ENCODE results near the gene NDUFS4. TPM values are rescaled to one million over a fixed set of nuclear protein-coding genes. Genes with fewer than 3 reads are reported as not detected.

NDUFS4 gene
- total RNA-seq, 2 donors from 2014 or later, result 29.8 to 39.6 TPM

GRCh38 chr5:53549792-53550191 is 10.6 kb upstream of the NDUFS4 start:
- Histone ChIP-seq H3K4me1 (no peaks in the 10 kb centered on the region), H3K36me3 (replicated peaks in 1 of 2; ENCODE audit: insufficient read depth in 1 of 2, low read depth in 2 of 2) (no peaks in the 10 kb centered on the region), H3K9me3 (no peaks in the 10 kb centered on the region), H3K27ac (no peak overlapping the region), H3K27me3 (no peaks in the 10 kb centered on the region), H3K4me3 (no peak overlapping the region)
- TF ChIP-seq CTCF (IDR thresholded peaks at IDR 0.05), result no peak
- no peak for TF ChIP-seq POLR2A (IDR thresholded peaks at IDR 0.05)
- DNase-seq, result no peak
- 80 to 89% methylated on average over 2 of the region's 2 CpGs for WGBS, 2 donors
- intact Hi-C loops (cut with DNase I), result no loop called here
- ATAC-seq, result no peak

GRCh38 chr5:53552561-53552960 is 7.9 kb upstream of the NDUFS4 start:
- H3K4me1 ChIP-seq, result no peaks in the 10 kb centered on the region
- ATAC-seq, result no peak
- no peak for TF ChIP-seq POLR2A (IDR thresholded peaks at IDR 0.05)
- no peak for TF ChIP-seq CTCF (IDR thresholded peaks at IDR 0.05)
- 54 to 55% methylated on average over 3 of the region's 3 CpGs for WGBS, 2 donors
- H3K36me3 ChIP-seq (replicated peaks in 1 of 2; ENCODE audit: insufficient read depth in 1 of 2, low read depth in 2 of 2), result no peaks in the 10 kb centered on the region
- H3K27me3 ChIP-seq, result no peaks in the 10 kb centered on the region
- DNase-seq, result no peak
- H3K27ac ChIP-seq, result no peak overlapping the region
- H3K4me3 ChIP-seq, result no peak overlapping the region
- intact Hi-C loops (cut with DNase I), result no loop called here
- no peaks in the 10 kb centered on the region for H3K9me3 ChIP-seq

GRCh38 chr5:53554444-53554843 is 6.0 kb upstream of the NDUFS4 start:
- Histone ChIP-seq H3K36me3 (replicated peaks in 1 of 2; ENCODE audit: insufficient read depth in 1 of 2, low read depth in 2 of 2) (no peaks in the 10 kb centered on the region), H3K27me3 (no peaks in the 10 kb centered on the region), H3K9me3 (no peaks in the 10 kb centered on the region), H3K27ac (no peak overlapping the region), H3K4me1 (no peaks in the 10 kb centered on the region), H3K4me3 (no peak overlapping the region)
- ATAC-seq (no peak), DNase-seq (no peak)
- WGBS, 2 donors, result 68 to 71% methylated on average over 3 of the region's 3 CpGs
- intact Hi-C loops (cut with DNase I), result no loop called here
- TF ChIP-seq POLR2A (IDR thresholded peaks at IDR 0.05) (no peak), CTCF (IDR thresholded peaks at IDR 0.05) (no peak)

GRCh38 chr5:53555160-53555559 is 5.3 kb upstream of the NDUFS4 start:
- H3K27ac ChIP-seq, result no peak overlapping the region
- intact Hi-C loops (cut with DNase I), result no loop called here
- H3K4me3 ChIP-seq, result no peak overlapping the region
- no peaks in the 10 kb centered on the region for H3K27me3 ChIP-seq
- DNase-seq (no peak), ATAC-seq (no peak)
- TF ChIP-seq CTCF (IDR thresholded peaks at IDR 0.05) (no peak), POLR2A (IDR thresholded peaks at IDR 0.05) (no peak)
- no peaks in the 10 kb centered on the region for H3K36me3 ChIP-seq (replicated peaks in 1 of 2; ENCODE audit: insufficient read depth in 1 of 2, low read depth in 2 of 2)
- no peaks in the 10 kb centered on the region for H3K9me3 ChIP-seq
- H3K4me1 ChIP-seq, result peaks cover 3% of the 10 kb centered on the region

GRCh38 chr5:53556001-53556400 is 4.4 kb upstream of the NDUFS4 start:
- TF ChIP-seq POLR2A (IDR thresholded peaks at IDR 0.05) (no peak), CTCF (IDR thresholded peaks at IDR 0.05) (no peak)
- no peak overlapping the region for H3K27ac ChIP-seq
- intact Hi-C loops (cut with DNase I), result no loop called here
- H3K36me3 ChIP-seq (replicated peaks in 1 of 2; ENCODE audit: insufficient read depth in 1 of 2, low read depth in 2 of 2), result no peaks in the 10 kb centered on the region
- no peaks in the 10 kb centered on the region for H3K9me3 ChIP-seq
- H3K27me3 ChIP-seq, result no peaks in the 10 kb centered on the region
- H3K4me1 ChIP-seq, result peaks cover 4% of the 10 kb centered on the region
- DNase-seq (no peak), ATAC-seq (no peak)
- no peak overlapping the region for H3K4me3 ChIP-seq
